ENCODE measurements around the gene PCDHGA4.
"Not testable (repeated sequence)": the region's sequence is repeated elsewhere in the genome, so short reads cannot be mapped to it uniquely, and the experiment has no call there.

PCDHGA4 gene

DNA sequence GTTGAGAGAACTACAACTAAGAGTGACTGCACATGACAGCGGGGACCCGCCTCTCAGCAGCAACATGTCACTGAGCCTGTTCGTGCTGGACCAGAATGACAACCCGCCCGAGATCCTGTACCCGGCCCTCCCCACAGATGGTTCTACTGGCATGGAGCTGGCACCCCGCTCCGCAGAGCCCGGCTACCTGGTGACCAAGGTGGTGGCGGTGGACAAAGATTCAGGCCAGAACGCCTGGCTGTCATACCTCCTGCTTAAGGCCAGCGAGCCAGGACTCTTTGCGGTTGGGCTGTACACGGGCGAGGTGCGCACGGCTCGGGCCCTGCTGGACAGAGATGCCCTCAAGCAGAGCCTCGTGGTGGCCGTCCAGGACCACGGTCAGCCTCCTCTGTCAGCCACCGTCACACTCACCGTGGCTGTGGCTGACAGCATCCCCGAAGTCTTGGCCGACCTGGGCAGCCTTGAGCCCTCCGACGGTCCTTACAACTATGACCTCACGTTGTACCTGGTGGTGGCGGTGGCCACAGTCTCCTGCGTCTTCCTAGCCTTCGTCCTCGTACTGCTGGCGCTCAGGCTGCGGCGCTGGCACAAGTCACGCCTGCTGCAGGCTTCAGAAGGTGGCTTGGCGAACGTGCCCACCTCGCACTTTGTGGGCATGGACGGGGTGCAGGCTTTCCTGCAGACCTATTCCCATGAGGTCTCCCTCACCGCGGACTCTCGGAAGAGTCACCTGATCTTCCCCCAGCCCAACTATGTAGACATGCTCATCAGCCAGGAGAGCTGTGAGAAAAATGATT, 29.8 kb downstream of the PCDHGA4 start:
- DNase-seq = no peak

DNA sequence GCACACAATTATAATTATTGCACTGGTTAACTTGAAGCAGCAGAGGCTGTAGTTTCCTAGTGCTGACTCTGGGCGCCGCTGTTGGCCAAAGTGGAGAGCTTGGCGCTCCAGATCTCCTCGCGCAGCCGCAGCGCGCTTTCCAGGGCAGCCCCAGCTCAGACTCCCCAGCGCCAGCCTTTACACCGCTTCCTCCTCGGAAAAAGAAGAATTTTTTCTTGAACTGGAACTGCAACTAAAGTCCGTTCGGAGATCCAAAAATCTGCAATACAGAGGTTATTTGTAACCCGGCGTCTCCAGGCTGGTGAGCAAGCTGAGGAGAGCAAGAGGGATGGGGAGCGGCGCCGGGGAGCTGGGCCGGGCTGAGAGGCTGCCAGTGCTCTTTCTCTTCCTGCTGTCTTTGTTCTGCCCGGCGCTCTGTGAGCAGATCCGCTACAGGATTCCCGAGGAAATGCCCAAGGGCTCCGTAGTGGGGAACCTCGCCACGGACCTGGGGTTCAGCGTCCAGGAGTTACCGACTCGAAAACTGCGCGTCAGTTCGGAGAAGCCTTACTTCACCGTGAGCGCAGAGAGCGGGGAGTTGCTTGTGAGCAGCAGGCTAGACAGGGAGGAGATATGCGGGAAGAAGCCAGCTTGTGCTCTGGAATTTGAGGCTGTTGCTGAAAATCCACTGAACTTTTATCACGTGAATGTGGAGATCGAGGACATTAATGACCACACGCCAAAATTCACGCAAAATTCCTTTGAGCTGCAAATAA, 32.9 kb downstream of the PCDHGA4 start, which contains the start of gene PCDHGB4:
Gene PCDHGB4 (plus strand): TSS at position 142 of the 755 bp plus-strand sequence. CDS start 187 bp downstream, at position 329.
- not testable (repeated sequence) for DNase-seq

DNA sequence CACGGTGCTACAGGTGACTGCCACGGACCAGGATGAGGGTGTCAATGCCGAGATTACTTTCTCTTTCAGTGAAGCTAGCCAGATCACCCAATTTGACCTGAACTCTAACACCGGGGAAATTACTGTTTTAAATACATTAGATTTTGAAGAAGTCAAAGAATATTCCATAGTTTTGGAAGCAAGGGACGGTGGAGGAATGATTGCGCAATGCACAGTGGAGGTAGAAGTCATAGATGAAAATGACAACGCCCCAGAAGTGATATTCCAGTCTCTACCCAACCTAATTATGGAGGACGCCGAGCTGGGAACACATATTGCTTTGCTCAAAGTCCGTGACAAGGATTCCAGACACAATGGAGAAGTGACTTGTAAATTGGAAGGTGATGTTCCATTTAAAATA, 33.8 kb downstream of the PCDHGA4 start:
- no peak for DNase-seq

DNA sequence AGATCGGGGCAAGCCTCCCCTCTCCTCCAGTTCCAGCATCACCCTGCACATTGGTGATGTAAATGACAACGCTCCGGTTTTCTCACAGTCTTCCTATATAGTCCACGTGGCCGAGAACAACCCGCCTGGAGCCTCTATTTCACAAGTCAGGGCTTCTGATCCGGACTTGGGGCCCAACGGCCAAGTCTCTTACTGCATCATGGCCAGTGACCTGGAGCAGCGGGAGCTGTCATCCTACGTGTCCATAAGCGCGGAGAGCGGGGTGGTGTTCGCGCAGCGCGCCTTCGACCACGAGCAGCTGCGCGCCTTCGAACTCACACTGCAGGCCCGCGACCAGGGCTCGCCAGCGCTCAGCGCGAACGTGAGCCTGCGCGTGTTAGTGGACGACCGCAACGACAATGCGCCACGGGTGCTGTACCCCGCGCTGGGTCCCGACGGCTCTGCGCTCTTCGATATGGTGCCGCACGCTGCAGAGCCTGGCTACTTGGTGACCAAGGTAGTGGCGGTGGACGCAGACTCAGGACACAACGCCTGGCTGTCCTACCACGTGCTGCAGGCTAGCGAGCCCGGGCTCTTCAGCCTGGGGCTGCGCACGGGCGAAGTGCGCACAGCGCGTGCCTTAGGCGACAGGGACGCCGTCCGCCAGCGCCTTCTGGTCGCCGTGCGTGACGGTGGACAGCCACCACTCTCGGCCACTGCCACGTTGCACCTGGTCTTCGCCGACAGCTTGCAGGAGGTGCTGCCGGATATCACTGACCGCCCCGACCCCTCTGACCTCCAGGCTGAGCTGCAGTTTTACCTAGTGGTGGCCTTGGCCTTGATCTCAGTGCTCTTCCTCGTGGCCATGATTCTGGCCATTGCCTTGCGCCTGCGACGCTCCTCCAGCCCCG, 34.6 kb downstream of the PCDHGA4 start:
- no peak for DNase-seq

DNA sequence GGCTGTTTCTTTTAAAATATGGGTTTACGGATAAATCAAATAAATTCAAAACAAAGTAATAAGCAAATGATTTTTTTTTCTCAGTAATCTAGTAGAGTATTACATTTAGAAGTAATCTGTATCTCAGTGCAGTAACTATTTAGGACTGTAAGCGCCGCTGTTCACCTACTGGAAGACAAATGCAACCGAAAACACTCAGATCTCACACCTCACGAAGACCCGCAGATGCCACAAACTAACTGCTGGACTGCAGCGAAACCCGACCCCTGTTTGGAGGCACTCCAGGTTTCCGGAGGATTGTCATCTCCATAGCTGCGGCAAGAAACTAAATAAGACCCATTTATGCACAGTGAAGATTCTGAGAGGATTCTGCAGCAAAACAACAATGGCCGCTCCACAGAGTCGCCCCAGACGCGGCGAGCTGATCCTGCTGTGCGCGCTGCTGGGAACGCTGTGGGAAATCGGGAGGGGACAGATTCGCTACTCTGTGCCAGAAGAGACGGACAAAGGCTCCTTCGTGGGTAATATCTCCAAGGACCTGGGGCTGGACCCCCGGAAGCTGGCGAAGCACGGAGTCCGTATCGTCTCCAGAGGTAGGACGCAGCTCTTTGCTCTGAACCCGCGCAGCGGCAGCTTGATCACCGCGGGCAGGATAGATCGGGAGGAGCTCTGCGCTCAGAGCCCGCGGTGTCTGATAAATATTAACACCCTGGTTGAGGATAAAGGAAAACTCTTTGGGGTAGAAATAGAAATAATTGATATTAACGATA, 37.8 kb downstream of the PCDHGA4 start, which contains the start of gene PCDHGA8:
Gene PCDHGA8 (plus strand): TSS at position 205 of the 770 bp plus-strand sequence. CDS start 181 bp downstream, at position 386.
- DNase-seq = no peak

DNA sequence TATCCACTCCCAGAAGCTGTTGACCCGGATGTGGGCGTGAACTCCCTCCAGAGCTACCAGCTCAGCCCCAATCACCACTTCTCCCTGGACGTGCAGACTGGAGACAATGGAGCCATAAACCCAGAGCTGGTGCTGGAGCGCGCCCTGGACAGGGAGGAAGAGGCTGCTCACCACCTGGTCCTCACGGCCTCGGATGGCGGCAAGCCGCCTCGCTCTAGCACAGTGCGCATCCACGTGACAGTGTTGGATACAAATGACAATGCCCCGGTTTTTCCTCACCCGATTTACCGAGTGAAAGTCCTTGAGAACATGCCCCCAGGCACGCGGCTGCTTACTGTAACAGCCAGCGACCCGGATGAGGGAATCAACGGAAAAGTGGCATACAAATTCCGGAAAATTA, 38.4 kb downstream of the PCDHGA4 start:
- no peak for DNase-seq

DNA sequence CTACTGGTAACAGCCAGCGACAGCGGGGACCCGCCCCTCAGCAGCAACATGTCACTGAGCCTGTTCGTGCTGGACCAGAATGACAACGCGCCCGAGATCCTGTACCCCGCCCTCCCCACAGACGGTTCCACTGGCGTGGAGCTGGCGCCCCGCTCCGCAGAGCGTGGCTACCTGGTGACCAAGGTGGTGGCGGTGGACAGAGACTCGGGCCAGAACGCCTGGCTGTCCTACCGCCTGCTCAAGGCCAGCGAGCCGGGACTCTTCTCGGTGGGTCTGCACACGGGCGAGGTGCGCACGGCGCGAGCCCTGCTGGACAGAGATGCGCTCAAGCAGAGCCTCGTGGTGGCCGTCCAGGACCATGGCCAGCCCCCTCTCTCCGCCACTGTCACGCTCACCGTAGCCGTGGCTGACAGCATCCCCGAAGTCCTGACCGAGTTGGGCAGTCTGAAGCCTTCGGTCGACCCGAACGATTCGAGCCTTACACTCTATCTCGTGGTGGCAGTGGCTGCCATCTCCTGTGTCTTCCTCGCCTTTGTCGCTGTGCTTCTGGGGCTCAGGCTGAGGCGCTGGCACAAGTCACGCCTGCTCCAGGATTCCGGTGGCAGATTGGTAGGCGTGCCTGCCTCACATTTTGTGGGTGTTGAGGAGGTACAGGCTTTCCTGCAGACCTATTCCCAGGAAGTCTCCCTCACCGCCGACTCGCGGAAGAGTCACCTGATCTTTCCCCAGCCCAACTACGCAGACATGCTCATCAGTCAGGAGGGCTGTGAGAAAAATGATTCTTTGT, 39.8 kb downstream of the PCDHGA4 start:
- not testable (repeated sequence) for DNase-seq

DNA sequence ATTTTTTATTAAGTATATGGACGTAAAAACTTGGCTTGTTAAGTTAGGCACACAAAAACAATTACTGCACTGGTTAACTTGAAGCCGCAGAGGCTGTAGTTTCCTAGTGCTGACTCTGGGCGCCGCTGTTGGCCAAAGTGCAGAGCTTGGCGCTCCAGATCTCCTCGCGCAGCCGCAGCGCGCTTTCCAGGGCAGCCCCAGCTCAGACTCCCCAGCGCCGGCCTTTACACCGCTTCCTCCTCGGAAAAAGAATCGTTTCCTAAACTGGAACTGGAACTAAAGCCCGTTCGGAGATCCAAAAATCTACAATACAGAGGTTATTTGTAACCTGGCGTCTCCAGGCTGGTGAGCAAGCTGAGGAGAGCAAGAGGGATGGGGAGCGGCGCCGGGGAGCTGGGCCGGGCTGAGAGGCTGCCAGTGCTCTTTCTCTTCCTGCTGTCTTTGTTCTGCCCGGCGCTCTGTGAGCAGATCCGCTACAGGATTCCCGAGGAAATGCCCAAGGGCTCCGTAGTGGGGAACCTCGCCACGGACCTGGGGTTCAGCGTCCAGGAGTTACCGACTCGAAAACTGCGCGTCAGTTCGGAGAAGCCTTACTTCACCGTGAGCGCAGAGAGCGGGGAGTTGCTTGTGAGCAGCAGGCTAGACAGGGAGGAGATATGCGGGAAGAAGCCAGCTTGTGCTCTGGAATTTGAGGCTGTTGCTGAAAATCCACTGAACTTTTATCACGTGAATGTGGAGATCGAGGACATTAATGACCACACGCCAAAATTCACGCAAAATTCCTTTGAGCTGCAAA, 43.1 kb downstream of the PCDHGA4 start, which contains the start of gene PCDHGB5:
Gene PCDHGB5 (plus strand): TSS at position 192 of the 796 bp plus-strand sequence. CDS start 181 bp downstream, at position 373.
- not testable (repeated sequence) for DNase-seq

DNA sequence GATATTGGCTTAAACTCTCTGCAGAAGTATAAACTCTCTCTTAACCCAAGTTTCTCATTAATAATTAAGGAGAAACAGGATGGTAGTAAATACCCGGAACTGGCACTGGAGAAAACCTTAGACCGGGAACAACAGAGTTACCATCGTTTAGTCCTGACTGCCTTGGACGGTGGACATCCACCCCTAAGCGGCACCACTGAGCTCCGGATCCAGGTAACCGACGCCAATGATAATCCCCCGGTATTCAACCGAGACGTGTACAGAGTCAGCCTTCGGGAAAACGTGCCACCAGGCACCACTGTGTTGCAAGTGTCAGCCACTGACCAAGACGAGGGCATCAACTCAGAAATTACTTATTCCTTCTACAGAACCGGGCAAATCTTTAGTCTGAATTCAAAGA, 43.8 kb downstream of the PCDHGA4 start:
- DNase-seq = no peak

DNA sequence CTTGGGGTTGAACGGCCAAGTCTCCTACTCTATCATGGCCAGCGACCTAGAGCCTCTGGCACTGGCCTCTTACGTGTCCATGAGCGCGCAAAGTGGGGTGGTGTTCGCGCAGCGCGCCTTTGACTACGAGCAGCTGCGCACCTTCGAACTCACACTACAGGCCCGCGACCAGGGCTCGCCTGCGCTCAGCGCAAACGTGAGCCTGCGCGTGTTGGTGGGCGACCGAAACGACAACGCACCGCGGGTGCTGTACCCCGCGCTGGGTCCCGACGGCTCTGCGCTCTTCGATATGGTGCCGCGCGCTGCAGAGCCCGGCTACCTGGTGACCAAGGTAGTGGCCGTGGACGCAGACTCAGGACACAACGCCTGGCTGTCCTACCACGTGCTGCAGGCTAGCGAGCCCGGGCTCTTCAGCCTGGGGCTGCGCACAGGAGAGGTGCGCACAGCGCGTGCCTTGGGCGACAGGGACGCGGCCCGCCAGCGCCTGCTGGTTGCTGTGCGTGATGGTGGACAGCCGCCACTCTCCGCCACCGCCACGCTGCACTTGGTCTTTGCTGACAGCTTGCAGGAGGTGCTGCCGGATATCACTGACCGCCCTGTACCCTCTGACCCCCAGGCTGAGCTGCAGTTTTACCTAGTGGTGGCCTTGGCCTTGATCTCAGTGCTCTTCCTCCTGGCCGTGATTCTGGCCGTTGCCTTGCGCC, 44.9 kb downstream of the PCDHGA4 start:
- no peak for DNase-seq

DNA sequence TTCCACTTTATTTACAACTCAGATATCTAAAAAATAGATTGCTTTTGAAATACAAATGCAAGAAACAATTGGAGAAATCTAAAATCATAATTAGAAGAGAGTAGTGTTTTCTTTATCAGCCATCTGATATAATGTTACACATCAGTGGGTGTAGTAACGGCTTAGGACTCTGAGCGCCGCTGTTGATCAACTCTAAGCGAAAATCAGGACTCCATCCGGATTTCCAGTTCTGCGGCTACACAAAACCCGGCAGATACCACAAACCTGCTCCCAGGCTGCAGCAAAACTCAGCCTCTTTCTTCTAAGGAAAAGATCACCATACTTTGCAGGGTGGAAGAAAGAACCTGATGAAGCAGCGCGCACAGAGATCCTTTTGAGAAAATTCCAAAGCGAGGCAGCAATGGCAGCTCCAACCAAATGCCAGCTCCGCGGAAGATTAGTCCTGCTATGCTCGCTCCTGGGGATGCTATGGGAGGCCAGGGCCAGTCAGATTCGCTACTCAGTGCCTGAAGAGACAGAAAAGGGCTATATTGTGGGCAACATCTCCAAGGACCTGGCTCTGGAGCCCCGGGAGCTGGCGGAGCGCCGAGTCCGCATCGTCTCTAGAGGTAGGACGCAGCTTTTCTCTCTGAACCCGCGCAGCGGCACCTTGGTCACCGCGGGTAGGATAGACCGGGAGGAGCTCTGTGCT, 47.9 kb downstream of the PCDHGA4 start, which contains the start of gene PCDHGA9:
Gene PCDHGA9 (plus strand): TSS at position 226 of the 691 bp plus-strand sequence. CDS start 175 bp downstream, at position 401.
- no peak for DNase-seq

DNA sequence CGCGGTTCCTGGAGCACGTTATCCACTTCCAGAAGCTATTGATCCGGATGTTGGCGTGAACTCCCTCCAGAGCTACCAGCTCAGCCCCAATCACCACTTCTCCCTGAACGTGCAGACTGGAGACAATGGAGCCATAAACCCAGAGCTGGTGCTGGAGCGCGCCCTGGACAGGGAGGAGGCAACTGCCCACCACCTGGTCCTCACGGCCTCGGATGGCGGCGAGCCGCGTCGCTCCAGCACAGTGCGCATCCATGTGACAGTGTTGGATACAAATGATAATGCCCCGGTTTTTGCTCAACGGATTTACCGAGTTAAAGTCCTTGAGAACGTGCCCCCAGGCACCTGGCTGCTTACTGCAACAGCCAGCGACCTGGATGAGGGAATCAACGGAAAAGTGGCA, 48.6 kb downstream of the PCDHGA4 start:
- DNase-seq = no peak

All from NCI-H2029 (cell line).